HPDE6-E6E7 (cell line): Measurements from ENCODE around the gene GPS1.
A peak's percentile ranks its signal among the peaks of the same experiment; 100 is the strongest.

ENCODE experiments used
- DNase-seq: peaks from one replicate; pipeline ENCODE4 v3.0.0; 2011; ENCODE audit warnings: missing footprints; ENCODE audit errors: extremely low spot score

The GPS1 gene

GRCh38 chr17:82014432-82014831 is 37.3 kb upstream of the GPS1 start:
- DNase-seq = no peak

DNA sequence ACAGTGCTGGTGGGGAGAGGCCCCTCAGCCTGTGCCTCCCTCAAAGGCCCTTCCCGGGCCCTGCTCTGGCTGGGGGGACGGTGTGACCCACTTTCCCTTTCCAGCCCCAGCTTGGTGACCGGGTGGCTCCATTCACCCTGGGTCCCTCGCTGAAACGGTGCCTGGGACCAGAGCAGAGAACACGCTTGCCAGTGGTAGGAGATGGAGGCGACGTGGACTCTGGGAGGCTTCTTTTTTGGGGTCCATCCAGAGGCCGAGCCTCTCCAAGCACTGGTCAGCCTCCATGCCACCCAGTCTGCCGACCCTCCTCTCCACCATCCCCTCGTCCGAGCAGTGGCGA is 36.8 kb upstream of the GPS1 start:
- no peak for DNase-seq

DNA sequence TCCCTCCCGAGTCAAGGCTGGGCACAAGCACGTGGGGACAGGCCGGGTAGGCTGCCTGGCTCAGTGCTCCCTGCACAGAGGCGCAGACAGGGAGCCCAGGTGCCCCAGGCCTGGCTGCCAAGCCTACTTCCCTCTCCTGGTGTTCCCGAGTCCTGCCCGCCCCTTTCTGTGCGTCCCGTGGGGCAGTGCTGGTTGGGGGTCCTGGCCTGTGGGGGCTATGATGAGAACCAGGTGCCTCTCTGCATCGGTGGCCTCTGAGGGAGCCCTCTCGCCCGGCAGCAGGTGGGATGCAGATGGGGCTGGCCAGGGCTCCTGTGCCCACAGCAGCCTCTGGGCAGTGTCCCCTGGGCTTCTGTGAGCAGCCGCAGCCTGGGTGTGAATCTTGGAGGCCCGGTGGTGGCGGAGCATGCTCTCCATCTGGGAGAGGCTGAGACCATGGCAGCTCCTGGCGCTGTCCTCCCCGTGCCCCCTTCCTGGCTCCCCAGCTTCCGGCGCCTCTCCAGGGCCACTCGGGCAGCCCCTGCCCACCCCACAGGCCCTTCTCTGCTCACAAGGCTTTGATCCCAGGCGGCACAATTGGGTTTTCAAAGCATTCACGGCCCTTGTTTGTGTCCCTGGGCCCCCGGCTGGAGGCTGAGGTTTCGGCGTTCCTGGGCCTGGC is 36.3 kb upstream of the GPS1 start:
- DNase-seq = no peak

DNA sequence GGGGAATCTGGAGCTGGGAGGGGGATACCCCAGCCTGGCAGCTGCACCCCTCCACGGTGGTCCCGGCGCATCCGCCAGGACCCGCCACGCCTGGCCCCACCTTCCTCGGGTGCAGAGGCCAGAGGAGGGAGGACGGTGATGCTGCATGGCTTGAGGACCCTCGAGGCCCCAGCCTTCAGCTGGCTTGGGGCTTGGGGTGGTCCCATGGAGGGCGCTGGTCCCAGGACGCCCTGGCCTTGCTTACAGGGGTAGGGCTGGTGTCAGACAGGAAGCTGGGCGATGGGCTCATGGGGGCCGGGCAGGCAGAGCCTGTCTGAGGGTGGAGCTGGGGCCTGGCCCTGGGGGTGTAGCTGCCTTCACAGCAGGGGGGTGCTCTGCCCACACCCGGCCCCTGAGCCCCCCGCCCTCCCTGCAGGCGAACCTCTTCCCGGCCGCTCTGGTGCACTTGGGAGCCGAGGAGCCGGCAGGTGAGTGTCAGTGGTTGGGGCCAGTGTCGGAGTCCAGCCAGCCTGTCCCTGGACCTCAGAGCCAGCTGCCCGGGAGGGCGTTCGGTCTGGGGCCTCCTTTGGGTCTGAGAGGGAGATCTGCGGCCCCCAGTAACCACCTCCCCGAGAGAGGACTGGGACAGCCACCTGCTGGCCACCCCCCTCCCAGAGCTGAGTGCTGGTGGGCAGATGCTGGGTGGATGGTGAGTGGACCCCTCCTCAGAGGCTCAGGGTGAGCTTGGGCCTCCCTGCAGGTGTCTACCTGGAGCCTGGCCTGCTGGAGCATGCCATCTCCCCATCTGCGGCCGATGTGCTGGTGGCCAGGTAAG is 35.4 kb upstream of the GPS1 start:
- no peak for DNase-seq

- no peak for DNase-seq
These were observed 34.7 kb upstream of the GPS1 start for GRCh38 chr17:82016875-82017459.

- DNase-seq = no peak
These were observed 34.0 kb upstream of the GPS1 start for GRCh38 chr17:82017612-82018151.

DNA sequence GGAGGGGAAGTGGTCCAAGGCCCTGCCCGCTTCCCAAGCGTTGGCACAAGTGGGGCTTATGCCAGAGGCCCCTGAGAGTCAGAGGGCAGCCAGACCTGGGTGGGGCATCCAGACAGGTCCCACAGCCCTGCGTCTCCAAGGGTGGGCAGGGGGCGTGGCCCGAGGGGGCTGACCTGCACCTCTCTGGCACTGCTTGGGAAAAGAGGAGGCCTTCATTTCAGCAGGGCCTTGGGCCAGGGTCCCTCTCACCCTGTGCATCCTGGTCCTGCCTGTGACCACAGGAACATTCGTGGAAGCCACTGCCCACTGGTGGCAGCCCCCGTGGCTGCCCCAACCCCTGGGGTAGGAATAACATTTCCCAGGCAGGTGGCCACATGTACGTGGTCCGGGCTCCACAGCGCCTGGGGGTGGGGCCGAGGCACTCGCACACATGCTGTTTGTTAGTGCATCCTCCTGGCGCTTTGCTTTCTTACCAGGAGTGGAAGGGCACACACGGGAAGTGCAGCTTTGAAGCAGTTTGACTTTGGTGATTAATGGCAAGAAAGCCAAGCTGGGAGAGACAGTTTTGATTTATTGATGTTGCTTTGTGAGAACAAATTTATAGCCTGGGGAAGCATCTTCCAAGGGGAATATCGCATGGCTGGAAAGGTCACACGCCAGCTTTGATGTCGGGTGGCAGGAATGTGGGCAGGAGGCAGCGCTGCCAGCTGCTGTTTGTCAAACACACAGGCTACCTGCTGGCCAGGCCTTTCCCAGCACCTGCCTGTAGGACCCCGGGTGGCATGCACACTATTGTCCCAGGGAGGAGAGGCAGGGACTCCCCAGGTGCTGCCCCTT is 33.3 kb upstream of the GPS1 start:
- no peak for DNase-seq

GRCh38 chr17:82018989-82019689 is 32.6 kb upstream of the GPS1 start:
- DNase-seq = no peak

DNA sequence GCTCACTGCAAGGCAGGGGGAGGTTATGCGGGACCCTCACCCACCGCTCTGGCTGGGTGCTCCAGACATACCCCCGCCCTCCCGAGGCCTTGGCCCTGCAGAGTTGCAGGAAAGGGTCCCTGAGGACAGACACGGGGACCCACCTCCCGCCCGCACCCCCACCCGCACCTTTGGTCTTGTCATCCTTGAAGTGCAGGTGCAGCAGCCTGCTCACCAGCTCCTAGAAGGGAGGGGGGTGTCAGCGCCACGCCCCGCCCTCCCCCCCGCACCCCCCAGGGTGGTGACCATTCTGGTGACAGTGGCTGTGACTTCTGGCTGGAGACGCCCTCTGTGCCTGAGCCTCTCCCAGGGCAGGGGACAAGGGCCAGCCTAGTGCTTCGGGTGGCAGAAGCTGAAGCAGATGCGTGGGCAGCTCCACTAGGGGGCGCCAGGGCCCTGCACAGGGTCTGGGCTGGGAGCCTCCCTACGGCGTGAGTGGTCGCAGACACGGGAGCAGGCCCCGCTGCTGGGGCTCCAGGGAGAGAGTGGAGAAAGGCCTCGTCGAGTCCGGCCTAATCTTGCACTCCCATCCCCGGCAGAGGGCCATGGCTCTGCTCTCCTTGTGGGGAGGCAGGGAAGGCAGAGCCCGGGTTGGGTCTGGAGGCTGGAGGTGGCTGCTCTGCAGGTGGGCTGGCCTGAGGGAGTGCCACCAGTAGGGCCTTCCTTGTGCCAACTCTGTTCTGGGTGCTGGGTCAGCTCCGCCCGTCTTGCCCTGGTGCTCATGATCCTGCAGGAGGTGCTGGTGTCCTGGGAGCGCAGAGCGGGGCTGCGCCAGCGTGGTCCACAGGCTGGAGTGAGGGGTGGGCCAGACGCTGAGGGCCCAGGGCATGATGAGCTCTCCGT is 31.8 kb upstream of the GPS1 start:
- DNase-seq = no peak

GRCh38 chr17:82020572-82021106 is 31.1 kb upstream of the GPS1 start:
- no peak for DNase-seq

DNA sequence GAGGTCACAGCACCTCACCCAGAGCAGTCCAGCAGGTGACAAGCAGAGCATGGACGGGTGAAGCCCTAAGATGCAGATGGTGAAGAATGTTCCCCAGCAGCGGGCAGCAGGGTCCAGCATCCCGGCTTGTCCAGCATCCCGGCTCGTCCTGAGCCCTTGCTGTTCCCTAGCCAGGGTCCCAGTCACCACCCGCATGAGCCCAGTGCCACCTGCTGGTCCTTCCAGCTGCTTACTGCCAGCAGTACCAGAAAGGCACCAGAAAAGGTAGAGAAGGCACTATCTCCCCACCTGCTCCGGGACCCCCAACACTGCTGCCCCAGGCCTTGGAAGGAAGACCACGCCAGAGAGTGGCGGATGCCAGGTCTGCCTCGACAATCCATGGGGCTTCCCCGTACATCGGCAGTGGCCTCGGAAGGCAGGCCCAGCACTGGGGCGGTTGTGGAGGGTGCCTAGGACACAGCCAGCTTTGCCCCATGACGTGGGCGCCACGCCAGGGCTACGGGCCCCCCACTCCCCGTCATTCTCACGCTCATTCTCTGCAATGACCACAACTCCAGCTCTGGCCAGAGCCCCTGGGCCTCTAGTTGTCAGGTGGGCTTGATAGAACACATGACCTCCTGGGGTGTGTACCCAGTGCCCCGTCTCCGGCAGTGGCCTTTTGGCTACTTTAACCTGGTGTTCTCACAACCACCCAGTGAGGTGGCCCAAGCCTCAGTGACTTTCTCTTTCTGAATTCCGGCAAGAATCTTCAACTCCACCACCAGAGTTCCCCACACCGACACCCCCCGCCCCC is 30.4 kb upstream of the GPS1 start:
- DNase-seq = no peak

- no peak for DNase-seq
These were observed 29.8 kb upstream of the GPS1 start for GRCh38 chr17:82021900-82022309.

- no peak for DNase-seq
These were observed 29.3 kb upstream of the GPS1 start, which contains the start of gene CENPX for GRCh38 chr17:82022310-82022980. Gene CENPX (minus strand): TSS chr17:82022878. CDS start chr17:82022861, 17 bp downstream.

DNA sequence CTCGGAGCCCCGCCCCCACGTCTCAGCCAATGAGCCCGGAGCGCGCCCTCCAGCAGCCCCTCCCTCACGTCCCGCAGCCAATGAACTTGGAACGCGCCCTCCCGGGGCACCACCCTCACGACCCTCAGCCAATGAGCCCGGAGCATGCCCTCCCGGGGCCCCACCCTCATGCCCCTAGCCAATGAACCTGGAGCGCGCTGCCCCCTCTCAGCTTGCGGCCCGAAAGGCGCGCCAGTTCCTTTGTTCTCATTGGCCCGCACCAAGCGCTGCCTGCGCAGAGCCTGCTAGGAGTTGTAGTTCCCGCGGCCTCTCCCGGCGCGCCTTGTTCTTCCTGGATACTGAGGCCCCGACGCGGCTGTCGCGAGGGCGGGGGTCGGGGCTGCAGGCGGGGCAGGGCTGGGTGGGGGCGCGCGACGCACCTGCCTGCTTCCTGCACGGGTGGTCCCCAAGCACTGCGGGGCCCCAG is 28.7 kb upstream of the GPS1 start, which contains the start of gene LRRC45:
TSS of gene LRRC45 (plus strand) at position 325 of the 466 bp plus-strand sequence. CDS start 339 bp downstream, outside the sequence.
- peak; percentile 98 for DNase-seq

DNA sequence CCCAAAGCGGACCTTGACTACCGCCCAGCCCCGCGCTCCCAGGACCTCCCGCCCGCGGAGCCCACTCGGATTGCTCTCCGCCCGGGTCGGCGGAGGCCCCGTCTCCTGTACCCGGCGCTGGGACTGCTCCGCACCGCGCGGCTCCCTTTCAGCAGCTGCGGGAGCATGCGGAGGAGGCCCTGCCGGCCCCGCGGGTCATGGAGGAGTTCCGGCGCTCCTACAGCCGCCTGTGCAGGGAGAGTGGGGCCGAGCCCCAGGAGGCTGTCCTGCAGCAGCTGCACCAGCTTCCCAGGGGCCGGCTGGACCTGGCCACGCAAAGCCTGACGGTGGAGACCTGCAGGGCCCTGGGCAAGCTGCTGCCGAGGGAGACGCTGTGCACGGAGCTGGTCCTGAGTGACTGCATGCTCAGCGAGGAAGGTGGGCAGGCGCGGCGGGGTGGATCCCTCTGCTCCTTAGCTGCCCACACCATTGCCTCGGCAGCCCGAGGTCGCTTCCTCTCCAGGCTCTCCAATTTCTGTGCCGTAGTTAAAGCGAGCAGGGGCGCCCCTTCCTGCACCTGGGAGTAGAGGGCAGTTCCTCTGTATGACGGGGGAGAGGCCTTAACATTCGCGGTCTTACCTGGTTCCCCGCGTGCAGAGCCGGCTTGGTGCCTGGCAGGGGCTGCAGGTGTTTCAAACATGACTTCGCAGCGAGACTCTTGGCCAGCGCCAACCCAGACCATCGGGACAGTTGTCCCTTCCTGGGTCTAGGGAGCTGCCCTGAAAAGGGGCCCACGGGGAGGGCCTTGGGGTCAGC is 28.1 kb upstream of the GPS1 start:
- DNase-seq = no peak

DNA sequence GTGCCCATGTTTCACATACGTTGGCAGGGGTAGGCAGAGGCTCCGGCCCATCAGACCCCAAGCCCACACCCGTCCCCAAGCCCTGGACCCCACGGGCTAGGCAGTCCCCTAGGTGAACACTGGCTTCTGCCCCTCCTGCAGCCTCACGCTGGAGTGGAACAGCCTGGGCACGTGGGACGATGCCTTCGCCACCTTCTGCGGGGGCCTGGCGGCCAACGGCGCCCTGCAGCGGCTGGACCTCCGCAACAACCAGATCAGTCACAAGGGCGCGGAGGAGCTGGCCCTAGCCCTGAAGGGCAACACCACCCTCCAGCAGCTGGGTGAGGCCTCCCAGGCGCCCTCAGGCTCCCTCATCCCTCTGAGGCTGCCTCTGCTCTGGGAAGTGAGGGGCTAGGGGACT is 26.8 kb upstream of the GPS1 start:
- DNase-seq = no peak

GRCh38 chr17:82025401-82026107 is 26.1 kb upstream of the GPS1 start:
- no peak for DNase-seq
